GM21825 (cell line): ENCODE measurements around the gene MAN1A1.
"Not testable (repeated sequence)": the region's sequence is repeated elsewhere in the genome, so short reads cannot be mapped to it uniquely, and the experiment has no call there.

Experiments
- ATAC-seq: cut with Tn5 transposase; IDR thresholded peaks from one replicate; pipeline ENCODE4 v1.9.1; 2021; ENCODE audit warnings: mild to moderate bottlenecking, moderate library complexity; ENCODE audit not compliant: unreplicated experiment

MAN1A1 gene

DNA sequence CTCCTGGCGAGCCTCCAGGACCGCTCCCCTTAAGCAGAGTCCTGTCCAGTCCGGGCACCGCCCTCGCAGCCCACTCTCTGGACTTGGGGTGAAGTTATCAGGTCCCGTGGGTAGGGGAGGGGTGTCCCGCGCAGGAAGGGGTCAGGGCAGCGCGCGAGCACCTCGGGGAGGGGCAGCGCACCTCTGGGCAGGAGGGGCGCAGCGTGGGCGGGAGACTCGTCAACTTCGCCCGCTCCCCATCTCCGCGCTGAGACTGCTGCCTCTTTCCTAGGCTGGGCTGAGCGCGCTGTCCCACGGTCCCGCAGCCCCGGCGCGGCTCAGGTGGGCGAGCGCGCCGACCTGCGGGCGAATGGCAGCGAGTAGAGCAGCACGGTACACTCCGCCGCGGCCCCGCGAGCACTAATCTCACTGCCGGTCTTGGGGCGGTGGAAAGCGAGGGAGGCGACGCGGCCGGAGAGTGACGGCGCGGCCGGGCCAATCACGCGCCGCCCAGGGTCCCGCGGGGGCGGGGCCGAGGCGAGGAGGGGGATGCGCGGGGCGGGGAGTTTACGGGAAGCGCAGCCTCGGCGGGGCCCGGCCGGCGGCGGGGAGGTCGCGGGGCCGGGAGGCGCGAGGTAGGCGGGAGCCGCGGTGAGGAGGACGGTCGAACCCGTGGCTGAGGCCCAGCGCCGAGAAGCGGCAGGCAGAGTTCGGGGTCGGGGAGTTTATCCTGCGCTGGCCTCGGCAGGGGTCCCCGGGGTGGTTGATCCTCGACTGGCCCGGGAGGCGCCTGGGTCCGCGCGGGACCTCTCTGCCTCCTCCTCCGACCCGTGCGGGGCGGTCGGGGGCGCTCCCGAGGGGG lies at the start of gene MAN1A1:
MAN1A1 (minus strand) TSS at position 401 of the 841 bp plus-strand sequence. CDS start 696 bp downstream, outside the sequence.
- peak; percentile 80 for ATAC-seq

DNA sequence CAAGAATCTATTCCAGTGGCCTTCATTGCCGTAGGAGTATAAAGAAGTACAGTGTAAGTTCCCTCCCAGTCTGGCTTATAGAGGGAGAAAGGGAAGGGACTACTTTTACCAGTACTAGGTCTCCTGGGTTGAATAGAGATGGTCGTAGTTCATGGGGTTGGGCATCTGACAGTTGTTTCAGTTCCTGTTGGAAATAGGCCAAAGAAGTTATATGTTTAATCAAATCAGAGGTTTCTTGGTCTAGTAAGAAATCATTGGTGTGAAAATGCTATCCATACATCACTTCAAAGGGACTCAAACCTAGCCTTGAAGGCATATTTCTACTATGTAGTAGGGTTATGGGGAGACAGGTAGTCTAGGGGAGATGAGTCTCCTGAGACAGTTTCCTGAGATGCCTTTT lies 45.6 kb upstream of the MAN1A1 start:
- peak; percentile 76 for ATAC-seq

DNA sequence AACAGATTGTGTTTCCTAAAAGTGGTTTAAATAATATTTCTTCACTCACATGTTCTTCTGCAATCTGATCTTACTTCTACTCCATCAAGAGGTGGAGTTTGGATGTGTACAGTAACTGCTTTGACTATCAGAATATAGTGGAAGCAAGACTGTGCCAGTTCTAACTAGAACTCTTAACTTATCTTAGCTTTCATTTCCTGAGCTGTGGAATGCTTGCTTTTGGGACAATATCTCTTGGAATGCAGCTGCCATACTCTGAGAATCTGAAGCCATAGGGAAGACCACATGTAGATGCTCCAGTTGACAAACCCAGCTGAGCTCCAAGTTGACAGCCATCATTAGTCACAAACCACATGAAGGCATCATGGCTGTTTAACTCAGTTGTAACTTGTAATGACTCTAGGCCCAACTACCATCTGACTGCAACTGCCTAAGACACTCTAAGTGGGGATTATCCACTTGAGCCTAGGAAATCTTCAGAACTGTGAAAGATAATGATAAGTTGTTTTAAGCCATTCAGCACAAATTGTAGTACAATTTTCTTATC lies 40.8 kb upstream of the MAN1A1 start:
- ATAC-seq: no peak

GRCh38 chr6:119385994-119386393 lies 36.4 kb upstream of the MAN1A1 start:
- no peak for ATAC-seq

DNA sequence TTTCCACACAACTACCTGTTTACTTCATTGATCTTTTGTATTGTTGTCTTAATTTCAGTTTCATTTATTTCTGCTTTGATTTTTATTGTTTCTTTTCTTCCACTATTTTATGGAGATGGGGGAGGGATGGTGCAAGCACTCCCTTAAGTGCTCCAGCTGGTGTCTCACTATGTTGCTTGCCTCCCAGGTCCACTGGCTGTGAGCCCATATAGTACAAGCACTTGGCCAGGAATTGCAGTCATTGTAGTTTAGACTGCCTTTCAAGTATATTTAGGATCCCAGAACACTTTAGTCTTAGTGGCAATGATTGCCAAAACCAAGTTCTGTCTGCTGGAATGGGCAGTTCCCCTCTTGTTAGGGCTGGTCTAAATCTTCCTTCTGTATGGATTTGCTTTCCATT lies 34.9 kb upstream of the MAN1A1 start:
- ATAC-seq: no peak

GRCh38 chr6:119379809-119380208 lies 30.2 kb upstream of the MAN1A1 start:
- no peak for ATAC-seq

- not testable (repeated sequence) for ATAC-seq
Measured at GRCh38 chr6:119377043-119377442, 27.5 kb upstream of the MAN1A1 start.

DNA sequence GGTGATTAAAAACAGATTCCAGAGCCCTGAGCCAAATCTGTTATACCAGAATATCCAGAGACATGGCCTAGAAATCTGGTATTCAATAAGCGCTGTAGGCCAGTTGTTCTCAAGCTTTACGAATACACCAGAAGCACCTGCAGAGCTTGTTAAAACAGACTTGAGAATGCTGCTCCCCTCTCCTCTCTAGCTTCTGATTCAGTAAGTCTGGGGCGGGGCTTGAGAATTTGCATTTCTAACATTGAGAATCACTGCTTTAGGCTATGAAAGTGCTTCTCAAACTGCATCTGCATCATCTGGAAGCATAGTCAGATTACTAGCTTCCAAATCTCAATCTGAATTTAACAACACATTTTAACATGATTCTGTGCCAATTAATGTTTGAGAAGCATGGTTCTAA lies 20.5 kb upstream of the MAN1A1 start:
- ATAC-seq: no peak

GRCh38 chr6:119368921-119369320 lies 19.4 kb upstream of the MAN1A1 start:
- no peak for ATAC-seq

- ATAC-seq: no peak
Measured at GRCh38 chr6:119361209-119361608, 11.6 kb upstream of the MAN1A1 start.

GRCh38 chr6:119360262-119360915 lies 10.8 kb upstream of the MAN1A1 start:
- no peak for ATAC-seq

- ATAC-seq: no peak
Measured at GRCh38 chr6:119355890-119356289, 6.3 kb upstream of the MAN1A1 start.

- no peak for ATAC-seq
Measured at GRCh38 chr6:119355157-119355556, 5.6 kb upstream of the MAN1A1 start.

DNA sequence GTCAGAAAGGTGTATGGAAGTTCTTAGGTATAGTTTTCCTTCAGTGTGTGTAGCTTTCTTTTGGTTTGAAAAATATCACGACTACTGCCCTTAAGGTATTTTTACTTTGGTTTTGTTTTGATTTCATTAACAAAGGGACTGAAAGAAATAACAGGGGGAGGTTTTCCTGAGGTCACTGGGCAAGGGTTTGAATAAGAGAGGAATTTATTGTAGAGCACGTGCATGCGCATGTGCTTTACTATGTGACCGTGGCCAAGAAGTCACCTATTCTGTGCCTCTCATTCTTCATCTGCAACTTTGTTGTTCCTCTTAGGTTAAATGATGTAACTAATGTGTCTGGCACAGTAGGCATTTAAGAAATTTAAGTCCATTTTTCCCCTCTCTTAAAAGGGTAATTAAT lies 4.1 kb upstream of the MAN1A1 start:
- no peak for ATAC-seq

GRCh38 chr6:119352001-119352400 lies 2.4 kb upstream of the MAN1A1 start:
- ATAC-seq: no peak

DNA sequence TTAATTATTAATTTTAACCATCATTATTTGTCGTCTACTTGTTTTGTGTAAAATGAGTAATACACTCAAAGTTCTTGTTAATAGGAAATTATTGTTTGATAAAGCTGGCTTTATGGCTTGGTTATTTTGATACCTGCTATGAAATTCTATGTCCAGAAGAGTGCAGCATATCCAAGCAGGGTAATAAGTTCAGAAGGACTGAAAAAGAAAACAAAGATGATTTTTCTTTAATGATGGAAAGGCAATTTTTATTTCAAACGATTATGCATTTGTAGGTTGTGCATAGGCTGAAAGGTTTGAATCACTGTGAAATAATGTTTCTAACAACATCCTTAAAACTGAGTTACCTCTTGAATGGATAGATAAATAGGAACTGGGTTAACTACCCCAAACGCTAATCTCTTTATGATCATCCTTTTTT lies 1.4 kb upstream of the MAN1A1 start:
- no peak for ATAC-seq

GRCh38 chr6:119350202-119350951 lies 816 bp upstream of the MAN1A1 start:
- peak; percentile 6 for ATAC-seq

DNA sequence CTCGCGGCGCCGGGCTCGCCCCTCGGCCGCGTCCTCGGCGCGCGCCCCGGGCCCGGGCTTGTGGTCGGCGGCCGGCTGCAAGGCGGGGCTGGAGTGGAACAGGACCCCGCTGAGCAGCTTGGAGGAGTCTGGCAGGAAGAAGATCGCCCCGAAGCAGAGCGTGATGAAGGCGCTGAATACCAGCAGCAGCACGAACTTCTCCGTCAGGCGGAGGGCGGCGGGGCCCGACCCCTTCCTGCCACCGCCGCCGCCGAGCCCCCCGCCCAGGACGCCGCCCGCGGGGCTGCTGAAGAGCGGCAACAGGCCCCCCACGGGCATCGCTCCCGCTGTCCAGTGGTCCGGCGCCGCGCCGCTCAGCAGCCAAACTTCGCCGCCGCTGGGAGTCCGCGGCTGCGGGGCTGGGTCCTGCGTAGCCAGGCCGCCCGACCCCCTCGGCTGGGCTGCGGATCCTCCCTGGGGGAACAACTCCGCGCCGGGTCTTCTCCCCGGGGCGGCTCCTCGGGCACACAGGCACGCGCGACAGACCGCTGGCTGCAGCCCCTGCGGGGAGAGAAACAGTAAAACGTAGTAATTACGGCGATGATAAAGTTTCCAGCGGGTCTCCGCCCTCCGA lies 707 bp downstream of the MAN1A1 start:
- ATAC-seq: peak; percentile 7

GRCh38 chr6:119348096-119348747 lies 1.3 kb downstream of the MAN1A1 start:
- ATAC-seq: peak; percentile 9

DNA sequence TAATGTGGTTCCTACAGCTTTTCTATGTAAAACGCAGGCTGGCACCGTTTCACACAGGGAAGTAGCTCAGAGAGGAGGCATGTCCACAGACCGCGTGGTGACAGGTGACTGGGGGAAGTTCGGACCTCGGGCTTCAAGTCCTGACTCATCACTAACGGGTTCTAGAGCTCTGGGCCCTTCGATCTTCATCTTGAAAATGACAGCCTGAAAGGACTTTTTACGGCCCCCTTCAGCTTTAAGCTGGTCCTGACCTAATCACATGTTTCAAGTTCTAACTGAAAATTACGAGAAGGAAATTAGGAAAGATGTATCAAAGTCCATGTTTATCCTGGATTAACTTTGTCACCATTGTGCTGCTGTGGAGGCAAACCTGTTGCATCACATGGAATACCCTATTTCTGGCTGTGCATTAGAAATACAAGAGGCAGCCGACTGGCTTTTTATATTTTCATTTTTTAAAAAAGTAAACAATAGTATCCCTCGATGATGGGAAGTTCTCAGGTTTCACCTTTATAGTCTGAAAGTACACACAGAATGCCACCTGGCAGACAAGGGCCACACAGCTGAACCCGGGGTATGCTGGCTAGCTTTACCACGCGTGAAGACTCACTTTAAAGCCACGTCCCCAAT lies 2.0 kb downstream of the MAN1A1 start:
- peak; percentile 23 for ATAC-seq
